Panc1 (cell line): ENCODE results near the gene GCNT4. TPM values are rescaled to one million over a fixed set of nuclear protein-coding genes. Genes with fewer than 3 reads are reported as not detected.

Experiments
- ATAC-seq: fragments of 200-7000 bp; cut with Tn5 transposase; 2 replicates; pipeline ENCODE4 v1.9.1; 2020; ENCODE audit warnings: mild to moderate bottlenecking, moderate library complexity
- BruUV-seq: library from RNA; stranded (reverse); fragments of 400-500 nt; replicated peaks from 2 replicates; lab custom pipeline; 2021; lab: Mats Ljungman, UMichigan
- CTCF ChIA-PET: fragments of 300-600 bp; sonication (Branson Sonifier 250); formaldehyde crosslinking; loops from one replicate; lab custom pipeline; 2022; ENCODE audit warnings: antibody characterized with exemption; lab: Charles Lee
- POLR2A ChIA-PET: fragments of 300-600 bp; sonication (Branson Sonifier 250); formaldehyde crosslinking; loops from one replicate; lab custom pipeline; 2022; ENCODE audit warnings: antibody characterized with exemption; lab: Charles Lee
- DNase-seq: peaks from one replicate; pipeline ENCODE4 v3.0.0-alpha.2; 2010; ENCODE audit warnings: low read depth, low spot score
- H3K27ac ChIP-seq: 2 replicates; pipeline ENCODE4 v1.5.1; 2011; ENCODE audit warnings: mild to moderate bottlenecking, low read length, inconsistent platforms
- H3K27me3 ChIP-seq: fragments of 200-500 bp; sonication (Bioruptor generic); 2 replicates; pipeline ENCODE4 v1.6.0; 2014; ENCODE audit warnings: low read length, inconsistent platforms; ENCODE audit not compliant: control insufficient read depth, insufficient read depth
- H3K36me3 ChIP-seq: fragments of 200-500 bp; sonication (Bioruptor generic); 2 replicates; pipeline ENCODE4 v1.5.1; 2014; ENCODE audit warnings: inconsistent platforms, mild to moderate bottlenecking, low read length, moderate library complexity; ENCODE audit not compliant: control insufficient read depth, insufficient read depth
- H3K4me1 ChIP-seq: 2 replicates; pipeline ENCODE4 v1.5.1; 2011; ENCODE audit warnings: inconsistent platforms, mild to moderate bottlenecking, low read length, moderate library complexity; ENCODE audit not compliant: control insufficient read depth, insufficient read depth
- H3K4me3 ChIP-seq, 2 experiments: 2 replicates each; pipeline ENCODE4 v1.5.1; 2011 to 2012; ENCODE audit warnings: low read depth in 2 of 2, low read length in 2 of 2, mild to moderate bottlenecking in 2 of 2, inconsistent platforms in 1 of 2, moderate library complexity in 1 of 2
- H3K9me3 ChIP-seq: fragments of 200-500 bp; sonication (Bioruptor generic); 2 replicates; pipeline ENCODE4 v1.5.1; 2014; ENCODE audit warnings: low read depth, mild to moderate bottlenecking, inconsistent platforms, low read length, moderate library complexity; ENCODE audit not compliant: control insufficient read depth, insufficient read depth
- CTCF ChIP-seq: fragments of 450-650 bp; IDR thresholded peaks from 2 replicates; pipeline ENCODE4 v1.5.1; 2017; ENCODE audit warnings: mild to moderate bottlenecking
- POLR2AphosphoS5 ChIP-seq: IDR thresholded peaks from 2 replicates; pipeline ENCODE4 v1.6.1; 2012; ENCODE audit warnings: mild to moderate bottlenecking, low read depth, low read length, moderate library complexity
- REST ChIP-seq, 2 experiments: IDR thresholded peaks; 2 replicates each; pipeline ENCODE4 v1.6.1; 2011 to 2012; ENCODE audit warnings: low read depth in 2 of 2, control low read depth in 1 of 2, low read length in 1 of 2, mild to moderate bottlenecking in 1 of 2, moderate library complexity in 1 of 2; ENCODE audit not compliant: insufficient read depth in 1 of 2
- SIN3A ChIP-seq: IDR thresholded peaks from 2 replicates; pipeline ENCODE4 v1.6.1; 2012; ENCODE audit warnings: low read depth, mild to moderate bottlenecking, low read length, moderate library complexity, borderline replicate concordance; ENCODE audit not compliant: insufficient read depth
- TCF7L2 ChIP-seq: IDR thresholded peaks from 2 replicates; pipeline ENCODE4 v1.6.1; 2011; ENCODE audit warnings: mild to moderate bottlenecking, low read depth, low read length, inconsistent platforms
- in situ Hi-C: cut with HindIII; loops from 2 replicates; pipeline ENCODE4 v1.10.0; 2016; ENCODE audit warnings: low sequenced_read_pairs, low pct_unique_long_range_greater_than_20kb
- intact Hi-C: fragments of 100-400 bp; cut with micrococcal nuclease; formaldehyde crosslinking; loops from one replicate; pipeline ENCODE4 v1.10.0; 2022; ENCODE audit not compliant: unreplicated experiment
- total RNA-seq: library from RNA; stranded (reverse); gene quantifications from one replicate; pipeline ENCODE4 v1.2.1, GENCODE V29; 2021; ENCODE audit not compliant: unreplicated experiment

Gene GCNT4
- total RNA-seq, 1 experiment from 2014 or later: 0.33 TPM

DNA sequence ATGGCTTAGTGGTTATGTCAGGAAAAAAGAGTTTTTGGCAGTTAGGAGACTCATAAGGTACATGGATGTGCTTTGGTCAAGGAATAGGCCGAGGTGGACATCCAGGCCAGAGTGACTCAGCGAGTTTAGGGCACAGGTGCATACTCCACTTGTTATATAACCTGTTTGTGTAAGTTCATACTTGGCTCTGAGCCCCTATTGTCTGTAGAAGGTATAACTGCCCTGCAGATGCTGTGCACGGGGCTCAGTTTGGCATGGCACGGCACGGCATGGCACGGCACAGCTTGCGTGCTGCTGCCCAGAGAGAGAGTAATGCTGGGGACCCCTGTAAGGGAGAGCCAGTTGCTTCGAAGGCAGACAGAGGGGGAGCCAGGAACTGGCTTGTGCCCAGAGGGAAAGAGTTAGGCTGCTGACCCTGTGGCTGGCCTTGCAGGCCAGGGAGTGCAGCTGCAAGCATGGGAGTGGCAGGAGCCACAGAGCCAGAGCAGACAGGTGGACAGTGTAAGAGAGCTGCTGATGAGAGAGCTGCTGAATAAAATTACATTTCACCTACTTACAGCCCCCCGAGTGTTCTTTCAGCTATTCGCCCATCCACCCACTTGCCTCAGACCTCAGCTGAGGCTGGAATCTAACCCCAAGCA lies 32.2 kb downstream of the GCNT4 start:
- Histone ChIP-seq H3K27ac (no peak overlapping the region), H3K36me3 (no peaks in the 10 kb centered on the region), H3K4me3 (no peak overlapping the region), H3K27me3 (peaks cover 5% of the 10 kb centered on the region; the same call in 1 of the 2 replicates), H3K9me3 (no peaks in the 10 kb centered on the region), H3K4me1 (no peaks in the 10 kb centered on the region)
- TF ChIP-seq TCF7L2 (no peak), CTCF (no peak), REST (IDR thresholded peaks at IDR 0.05; ENCODE audit: insufficient read depth in 1 of 2, low read depth in 2 of 2, low read length in 1 of 2) (no peak), SIN3A (no peak), POLR2AphosphoS5 (no peak)
- ChIA-PET POLR2A (no interaction called here), CTCF (no interaction called here)
- no TSS peak for BruUV-seq
- in situ Hi-C loops (no loop called here), intact Hi-C loops (no loop called here)
- DNase-seq (no peak), ATAC-seq (no peak)

GRCh38 chr5:75018805-75019587 lies 33.4 kb downstream of the GCNT4 start:
- no peak for ATAC-seq
- in situ Hi-C loops (no loop called here), intact Hi-C loops (no loop called here)
- Histone ChIP-seq H3K4me1 (no peaks in the 10 kb centered on the region), H3K36me3 (no peaks in the 10 kb centered on the region), H3K27me3 (peaks cover 5% of the 10 kb centered on the region; the same call in 1 of the 2 replicates), H3K27ac (no peak overlapping the region), H3K9me3 (no peaks in the 10 kb centered on the region), H3K4me3 (no peak overlapping the region)
- CTCF ChIA-PET: no interaction called here
- no TSS peak for BruUV-seq
- no peak for TF ChIP-seq TCF7L2
- TF ChIP-seq SIN3A: no peak
- no peak for TF ChIP-seq POLR2AphosphoS5
- no peak for TF ChIP-seq REST (IDR thresholded peaks at IDR 0.05; ENCODE audit: insufficient read depth in 1 of 2, low read depth in 2 of 2, low read length in 1 of 2)
- no peak for TF ChIP-seq CTCF
- POLR2A ChIA-PET: interaction anchor here (0.6 kb wide), 1 partner anchor 322 kb away, joined by 5 read pairs; no protein-coding TSS in a partner anchor
- no peak for DNase-seq
